Stimulated activated CD8-positive, alpha-beta memory T cell treated with anti-CD3 and anti-CD28 coated beads, Interleukin-15, amount 100 ng/mL, for 4 hours (primary cell): ENCODE data around the gene ACOT13.
"Not testable (repeated sequence)": the region's sequence is repeated elsewhere in the genome, so short reads cannot be mapped to it uniquely, and the experiment has no call there.

Source experiments
- DNase-seq, 2 donors: peaks; one replicate each; pipeline ENCODE4 v3.0.0-alpha.2; 2020; ENCODE audit warnings: low read depth in 2 of 2

ACOT13 gene

DNA sequence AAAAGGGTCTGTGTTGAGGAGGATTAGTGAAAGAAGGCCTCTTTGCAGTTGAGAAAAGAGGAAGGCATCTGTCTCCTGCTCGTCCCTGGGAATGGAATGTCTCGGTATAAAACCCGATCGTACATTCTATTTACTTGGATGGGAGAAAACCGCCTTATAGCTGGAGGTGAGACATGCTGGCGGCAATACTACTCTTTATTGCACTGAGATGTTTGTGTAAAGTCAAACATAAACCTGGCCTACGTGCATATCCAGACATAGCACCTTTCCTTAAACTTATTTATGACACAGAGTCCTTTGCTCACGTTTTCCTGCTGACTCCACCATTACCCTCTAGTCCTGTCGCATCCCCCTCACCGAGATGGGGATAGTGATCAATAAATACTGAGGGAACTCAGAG lies 4.6 kb upstream of the ACOT13 start:
- DNase-seq: no peak

- DNase-seq: no peak
Observed at GRCh38 chr6:24663189-24663588, 3.7 kb upstream of the ACOT13 start.

DNA sequence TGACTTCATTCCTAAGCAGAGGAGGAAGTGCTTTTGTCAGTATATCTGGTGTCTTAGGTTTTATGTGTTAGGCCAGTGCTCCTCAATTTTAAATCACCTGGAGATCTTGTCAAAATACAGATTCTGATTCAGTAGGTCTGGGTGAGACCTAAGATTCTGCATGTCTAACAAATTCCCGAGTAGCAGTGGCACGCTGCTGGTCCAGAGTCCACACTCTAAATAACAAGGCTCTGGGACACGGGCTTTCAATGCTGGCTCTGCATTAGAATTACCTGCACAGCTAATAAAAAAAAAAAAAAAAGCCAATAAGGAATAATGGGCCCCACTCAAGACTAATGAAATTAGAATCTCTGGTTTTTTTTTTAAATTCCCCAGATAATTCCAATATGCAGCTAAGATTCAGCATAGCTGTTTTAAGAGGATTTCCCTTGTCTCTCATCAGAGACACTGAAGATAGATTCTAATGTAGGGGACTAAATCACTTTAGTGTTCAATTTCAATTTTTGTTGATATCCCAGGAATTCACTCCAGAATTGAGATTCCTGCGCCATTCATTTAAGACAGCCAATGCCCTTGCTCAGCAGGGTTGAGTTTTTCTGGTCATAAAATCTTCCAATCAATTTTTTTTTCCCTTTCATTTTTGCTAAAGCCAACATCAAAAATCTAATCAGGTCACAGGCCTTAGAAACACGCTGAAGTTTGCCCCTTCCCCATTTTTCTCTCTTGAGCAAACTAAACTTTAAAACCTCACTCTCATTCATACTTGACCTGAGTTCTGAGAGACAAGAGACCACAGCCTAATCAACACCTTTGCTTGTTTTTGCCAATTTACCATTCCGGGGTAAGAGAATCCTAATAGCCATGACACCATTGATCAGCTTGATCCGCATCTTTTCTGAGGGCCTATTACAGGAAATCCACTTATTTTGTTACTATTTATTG lies 2.6 kb upstream of the ACOT13 start:
- DNase-seq: no peak

GRCh38 chr6:24666097-24666640 lies 708 bp upstream of the ACOT13 start:
- DNase-seq: peak; percentile 11 to 15

GRCh38 chr6:24667378-24667803 lies 514 bp downstream of the ACOT13 start:
- DNase-seq: no peak

GRCh38 chr6:24668066-24668996 lies 1.5 kb downstream of the ACOT13 start:
- DNase-seq: not testable (repeated sequence)

- no peak for DNase-seq
Observed at GRCh38 chr6:24668997-24669361, 2.1 kb downstream of the ACOT13 start.

DNA sequence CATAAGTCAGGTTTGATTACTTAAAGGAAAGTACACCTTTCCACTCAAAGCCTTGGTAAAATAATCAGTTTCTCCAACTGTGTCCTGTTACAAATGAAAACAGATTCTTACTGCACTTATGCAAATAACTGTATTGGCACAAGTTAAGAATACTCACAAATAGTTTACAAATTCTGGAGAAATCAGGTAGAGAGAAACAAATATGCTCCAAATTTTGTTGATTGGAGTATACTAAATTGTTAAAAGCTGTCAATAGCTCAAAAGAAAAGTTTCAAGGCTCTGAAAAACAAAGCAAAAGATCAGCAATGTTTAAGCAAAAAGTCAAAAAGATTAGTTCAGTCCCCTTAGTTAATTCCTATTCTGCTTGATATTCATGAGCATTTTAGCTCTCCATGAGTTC lies 3.6 kb downstream of the ACOT13 start:
- not testable (repeated sequence) for DNase-seq

GRCh38 chr6:24671077-24671476 lies 4.2 kb downstream of the ACOT13 start:
- DNase-seq: not testable (repeated sequence)

DNA sequence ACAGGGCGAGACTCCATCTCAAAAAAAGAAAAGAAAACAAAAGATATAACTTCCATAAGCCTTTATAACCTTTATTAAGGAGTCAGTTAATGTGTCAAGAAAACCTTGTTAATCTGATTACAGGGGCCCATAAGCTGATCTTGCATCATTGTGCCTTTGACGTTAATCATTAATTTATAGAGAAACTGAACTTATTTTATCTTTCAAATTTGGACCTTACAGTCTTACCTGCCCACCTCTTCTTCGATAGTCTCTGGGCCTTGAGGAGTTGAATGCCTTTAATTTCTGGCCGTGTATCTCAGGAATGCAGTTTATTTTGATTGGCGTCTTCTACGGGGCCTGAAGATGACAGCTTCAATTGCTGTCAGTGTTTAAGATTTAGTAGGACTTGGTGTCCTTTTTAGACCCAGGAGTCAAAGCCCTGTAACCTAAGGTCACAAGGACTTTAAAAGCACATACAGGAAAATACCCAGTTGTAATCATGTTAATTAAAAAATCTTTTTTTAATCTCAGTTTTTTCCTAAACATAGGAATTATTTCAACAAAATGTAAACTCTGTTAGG lies 5.8 kb downstream of the ACOT13 start:
- no peak for DNase-seq

DNA sequence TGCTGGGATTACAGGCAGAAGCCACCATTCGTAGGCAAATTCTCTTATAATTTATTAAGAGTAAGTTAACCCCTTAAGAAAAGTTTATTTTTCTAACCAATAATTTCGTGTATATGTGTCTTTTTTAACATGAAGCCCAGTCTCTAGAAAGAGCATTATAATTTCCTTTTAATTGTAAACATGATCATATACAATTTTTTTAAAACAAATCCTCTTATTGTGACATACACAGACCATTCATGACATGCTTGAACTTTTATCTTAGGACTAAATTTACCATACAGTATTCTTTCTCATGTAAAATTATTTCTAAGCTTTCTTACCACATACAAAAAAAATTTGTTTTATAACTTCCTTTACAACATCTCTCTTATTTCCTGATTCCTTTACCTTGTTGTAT lies 6.7 kb downstream of the ACOT13 start:
- DNase-seq: no peak

- DNase-seq: not testable (repeated sequence)
Observed at GRCh38 chr6:24678792-24679352, 12.0 kb downstream of the ACOT13 start.

GRCh38 chr6:24680582-24680981 lies 13.7 kb downstream of the ACOT13 start:
- DNase-seq: no peak

GRCh38 chr6:24683297-24684296 lies 16.7 kb downstream of the ACOT13 start:
- no peak for DNase-seq

DNA sequence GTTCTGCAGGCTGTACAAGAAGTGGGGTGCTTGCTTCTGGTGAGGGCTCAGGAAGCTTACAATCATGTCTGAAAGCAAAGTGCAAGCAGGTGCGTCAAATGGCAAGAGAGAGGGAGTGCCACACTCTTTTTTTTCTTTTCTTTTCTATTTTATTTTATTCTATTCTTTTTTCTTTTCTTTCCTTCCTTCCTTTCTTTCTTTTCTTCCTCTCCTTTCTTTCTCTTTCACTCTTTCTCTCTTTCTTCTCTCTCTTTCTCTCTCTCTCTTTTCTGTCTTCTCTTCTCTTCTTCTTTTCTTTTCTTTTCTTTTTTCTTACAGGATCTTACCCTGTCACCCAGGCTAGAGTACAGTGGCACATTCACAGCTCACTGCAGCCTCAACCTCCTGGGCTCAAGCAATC lies 19.5 kb downstream of the ACOT13 start:
- no peak for DNase-seq

DNA sequence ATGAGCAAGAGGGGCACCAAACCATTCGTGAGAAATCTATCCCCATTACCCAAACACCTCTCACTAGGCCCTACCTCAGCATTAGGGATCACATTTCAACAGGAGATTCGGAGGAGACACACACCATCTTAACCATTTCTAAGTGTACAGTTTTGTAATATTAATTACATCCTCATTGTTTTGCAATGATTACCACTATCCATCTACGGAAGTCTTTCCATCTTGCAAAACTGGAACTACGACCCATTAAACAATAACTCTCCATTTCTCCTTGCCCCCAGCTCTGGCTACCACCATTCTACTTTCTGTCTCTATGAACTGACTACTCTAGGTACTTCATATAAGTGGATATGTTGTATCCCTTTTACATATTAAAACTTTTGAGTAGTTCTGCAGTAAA lies 20.1 kb downstream of the ACOT13 start:
- no peak for DNase-seq

GRCh38 chr6:24689964-24690363 lies 23.1 kb downstream of the ACOT13 start:
- no peak for DNase-seq

DNA sequence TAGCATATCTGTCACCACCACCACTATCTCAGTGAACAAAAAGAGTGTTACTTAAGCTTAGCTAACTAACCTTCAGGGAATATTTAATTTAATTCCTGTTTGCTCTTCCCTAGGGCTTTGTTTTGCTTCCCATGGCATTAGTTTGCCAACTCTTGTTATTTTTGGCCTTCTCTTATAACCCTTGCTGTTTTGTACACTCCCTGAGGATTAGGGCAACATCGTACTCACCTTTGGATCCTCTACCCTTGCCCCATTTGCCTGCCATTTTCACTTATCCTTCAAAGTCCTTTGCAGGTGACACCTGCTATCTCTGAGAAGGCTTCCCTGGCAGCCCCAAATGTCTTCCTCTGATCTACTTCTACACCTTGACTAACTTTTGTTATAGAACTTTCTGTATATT lies 23.7 kb downstream of the ACOT13 start:
- no peak for DNase-seq

- no peak for DNase-seq
Observed at GRCh38 chr6:24691550-24691949, 24.7 kb downstream of the ACOT13 start.

DNA sequence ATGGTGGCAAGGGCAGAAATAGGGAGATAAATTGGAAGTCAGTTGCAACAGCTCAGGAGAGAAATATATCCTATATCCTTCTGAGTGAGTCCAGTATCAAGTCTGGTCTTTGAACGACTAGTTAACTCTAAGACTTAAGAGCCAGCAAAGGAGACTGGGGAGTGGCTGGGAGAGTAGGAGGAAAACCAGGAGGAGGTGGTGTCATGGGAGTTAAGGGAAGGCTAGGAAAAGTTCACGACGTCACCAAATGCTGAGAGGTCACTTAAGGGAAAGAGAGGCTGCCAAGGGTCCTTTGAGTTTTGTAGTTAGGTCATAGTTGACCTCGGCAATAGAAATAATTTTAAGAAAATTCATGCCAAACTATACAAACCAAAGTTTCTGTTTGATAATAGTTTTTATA lies 25.1 kb downstream of the ACOT13 start:
- no peak for DNase-seq
